ENCODE data around the gene HOOK2.

HOOK2 gene

DNA sequence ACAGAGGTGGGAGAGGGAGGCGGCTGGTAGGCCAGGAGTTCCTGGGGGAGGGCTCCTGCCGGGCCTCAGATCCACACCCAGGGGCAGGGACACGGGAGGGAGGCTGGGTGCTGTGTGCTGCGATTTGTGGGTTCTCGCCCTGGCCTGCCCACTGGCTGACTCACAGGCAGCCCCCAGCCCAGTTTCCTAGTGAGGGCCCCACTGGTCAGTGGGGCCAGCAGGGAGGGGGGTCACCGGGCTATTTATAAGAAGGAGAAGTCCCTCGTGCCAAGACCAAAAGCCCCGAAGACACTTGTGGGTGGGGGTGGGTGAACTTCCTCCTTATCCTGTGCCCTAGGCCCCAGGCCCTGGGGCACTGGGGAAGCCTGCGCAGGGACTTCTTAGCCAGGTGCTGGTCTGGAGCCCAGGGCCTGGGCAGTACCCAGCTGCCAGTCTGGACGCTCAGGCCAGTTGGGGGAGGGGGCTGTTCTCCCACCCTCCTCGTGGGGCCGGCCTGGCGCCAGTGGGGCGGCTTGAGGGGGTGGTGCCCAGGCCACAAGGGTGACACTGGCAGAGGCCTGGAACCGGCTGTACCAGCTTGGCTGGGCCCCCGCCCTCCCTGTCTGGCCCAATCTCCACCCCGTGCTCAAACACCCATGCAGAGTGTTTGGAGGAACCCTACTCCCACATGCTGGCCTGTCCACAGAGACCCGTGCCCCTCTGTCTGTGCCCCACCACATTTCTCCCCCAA lies 11.0 kb upstream of the HOOK2 start:
- H3K9me3 ChIP-seq (ENCODE audit: low read length): no peaks in the 10 kb centered on the region
- H3K4me1 ChIP-seq (ENCODE audit: insufficient read depth, low read length): peaks cover 43% of the 10 kb centered on the region
- no peak overlapping the region for H3K4me3 ChIP-seq (ENCODE audit: low read depth in 1 of 2, low read length in 2 of 2)
- no peaks in the 10 kb centered on the region for H3K27me3 ChIP-seq (ENCODE audit: control insufficient read depth in 1 of 2, insufficient read depth in 2 of 2, low read length in 2 of 2)
- H3K36me3 ChIP-seq (ENCODE audit: insufficient read depth, low read length): no peaks in the 10 kb centered on the region
- peak overlapping the region; percentile 97 for H3K27ac ChIP-seq (ENCODE audit: low read depth, low read length)
- no peak overlapping the region for H3K9ac ChIP-seq (ENCODE audit: low read length)

DNA sequence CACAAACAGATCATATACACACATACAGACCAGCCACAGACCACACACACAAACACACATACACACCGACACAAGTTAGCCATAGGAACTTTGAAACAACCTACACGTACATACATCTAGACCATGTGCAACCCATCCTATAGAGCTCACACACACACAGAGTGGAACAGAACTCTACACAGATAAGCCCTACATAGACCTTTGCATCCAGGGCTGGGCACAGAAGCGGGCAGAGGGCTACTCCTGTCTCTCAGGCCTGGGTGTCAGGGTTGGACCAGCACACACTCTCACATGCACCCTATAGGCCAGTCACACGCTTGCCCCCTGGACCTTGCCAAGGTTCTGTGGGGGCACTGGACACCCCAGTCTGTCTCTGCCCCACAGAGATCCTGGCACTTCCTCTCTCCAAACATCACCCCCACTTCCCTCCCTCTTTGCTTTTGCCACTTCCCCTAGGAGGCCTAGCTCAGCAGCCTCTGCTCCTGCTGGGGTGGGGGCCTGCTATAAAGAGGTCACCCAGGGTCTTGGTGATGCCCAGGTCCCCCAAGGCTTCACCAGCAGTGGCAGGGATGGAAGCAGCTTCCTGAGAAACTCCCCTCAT lies 10.2 kb upstream of the HOOK2 start:
- Histone ChIP-seq H3K9ac (ENCODE audit: low read length) (no peak overlapping the region), H3K4me1 (ENCODE audit: insufficient read depth, low read length) (peaks cover 38% of the 10 kb centered on the region), H3K27me3 (ENCODE audit: control insufficient read depth in 1 of 2, insufficient read depth in 2 of 2, low read length in 2 of 2) (no peaks in the 10 kb centered on the region), H3K36me3 (ENCODE audit: insufficient read depth, low read length) (no peaks in the 10 kb centered on the region), H3K4me3 (ENCODE audit: low read depth in 1 of 2, low read length in 2 of 2) (no peak overlapping the region), H3K9me3 (ENCODE audit: low read length) (no peaks in the 10 kb centered on the region), H3K27ac (ENCODE audit: low read depth, low read length) (peak overlapping the region; percentile 97)

DNA sequence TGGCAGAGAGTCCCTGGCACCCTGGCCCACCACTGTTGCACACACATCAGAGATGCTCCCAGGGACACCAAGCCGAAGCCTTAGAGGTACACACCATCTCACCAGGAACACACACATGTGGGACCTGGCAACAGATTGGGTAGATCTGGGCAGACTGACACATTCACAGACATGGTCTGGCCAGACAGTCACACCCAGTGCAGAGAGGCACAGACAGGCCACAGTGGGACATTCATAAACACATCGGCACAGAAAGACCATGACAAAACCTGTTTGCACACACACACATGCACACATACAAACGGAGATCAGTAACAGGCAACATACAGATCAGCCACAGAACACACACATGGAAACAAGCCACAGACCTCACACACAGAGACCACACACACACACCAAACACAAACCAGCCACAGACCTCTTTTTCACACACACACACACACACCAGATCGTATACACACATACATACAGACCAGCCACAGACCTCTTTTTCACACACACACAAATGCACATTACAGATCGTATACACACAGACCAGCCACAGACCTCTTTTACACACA lies 9.6 kb upstream of the HOOK2 start:
- Histone ChIP-seq H3K27me3 (ENCODE audit: control insufficient read depth in 1 of 2, insufficient read depth in 2 of 2, low read length in 2 of 2) (no peaks in the 10 kb centered on the region), H3K4me3 (ENCODE audit: low read depth in 1 of 2, low read length in 2 of 2) (no peak overlapping the region), H3K27ac (ENCODE audit: low read depth, low read length) (peak overlapping the region; percentile 87), H3K4me1 (ENCODE audit: insufficient read depth, low read length) (peaks cover 36% of the 10 kb centered on the region), H3K9ac (ENCODE audit: low read length) (no peak overlapping the region), H3K36me3 (ENCODE audit: insufficient read depth, low read length) (no peaks in the 10 kb centered on the region), H3K9me3 (ENCODE audit: low read length) (no peaks in the 10 kb centered on the region)

DNA sequence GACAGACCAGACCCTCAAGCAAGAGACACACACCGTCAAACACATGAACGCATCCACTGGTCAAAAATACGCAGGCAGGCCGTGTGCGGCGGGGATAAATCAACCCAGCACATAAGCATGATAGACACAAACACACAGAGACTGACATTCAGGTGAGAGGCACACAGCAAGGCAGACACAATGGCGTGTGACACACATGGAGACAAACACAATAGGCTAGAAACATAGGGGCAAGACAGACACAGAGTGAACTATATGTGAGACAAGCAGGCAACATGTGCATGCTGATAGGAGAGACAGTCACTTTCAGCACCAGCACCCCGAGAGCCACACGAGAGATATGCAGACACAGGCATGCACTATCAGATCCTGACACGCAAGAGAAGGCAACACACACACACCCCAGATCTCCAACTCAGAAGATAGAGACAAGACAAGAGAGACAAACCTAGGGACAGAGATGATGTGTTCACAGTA lies 9.1 kb upstream of the HOOK2 start:
- no peaks in the 10 kb centered on the region for H3K36me3 ChIP-seq (ENCODE audit: insufficient read depth, low read length)
- H3K4me1 ChIP-seq (ENCODE audit: insufficient read depth, low read length): peaks cover 38% of the 10 kb centered on the region
- H3K27me3 ChIP-seq (ENCODE audit: control insufficient read depth in 1 of 2, insufficient read depth in 2 of 2, low read length in 2 of 2): no peaks in the 10 kb centered on the region
- H3K9ac ChIP-seq (ENCODE audit: low read length): peak overlapping the region; percentile 3
- no peaks in the 10 kb centered on the region for H3K9me3 ChIP-seq (ENCODE audit: low read length)
- H3K4me3 ChIP-seq (ENCODE audit: low read depth in 1 of 2, low read length in 2 of 2): no peak overlapping the region
- H3K27ac ChIP-seq (ENCODE audit: low read depth, low read length): peak overlapping the region; percentile 87

DNA sequence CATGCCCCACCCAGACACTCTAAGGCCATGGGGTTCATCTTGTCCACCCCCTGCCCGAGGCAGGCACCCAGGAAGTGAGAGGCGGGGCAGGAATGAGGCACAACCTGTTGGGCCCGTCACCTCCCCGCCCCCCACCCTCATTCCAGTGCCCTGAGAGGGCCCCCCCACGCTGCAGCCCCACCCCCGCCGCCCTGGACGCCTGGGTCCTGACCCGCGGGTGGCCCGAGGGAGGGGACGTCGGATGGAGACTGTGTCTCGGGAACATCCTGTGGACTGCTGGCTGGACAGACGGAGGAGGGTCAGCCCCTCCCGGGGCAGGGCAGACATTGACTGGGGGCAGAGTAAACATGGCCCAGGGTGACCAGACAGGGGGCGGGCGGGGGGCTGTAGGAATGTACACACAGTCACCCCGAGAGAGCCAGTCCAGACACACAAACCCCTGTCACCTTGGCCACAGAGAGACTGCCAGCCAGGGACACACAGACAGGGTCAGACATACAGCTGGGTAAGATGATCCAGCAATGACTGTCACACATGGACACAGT lies 8.6 kb upstream of the HOOK2 start:
- Histone ChIP-seq H3K27ac (ENCODE audit: low read depth, low read length) (peak overlapping the region; percentile 87), H3K36me3 (ENCODE audit: insufficient read depth, low read length) (no peaks in the 10 kb centered on the region), H3K4me1 (ENCODE audit: insufficient read depth, low read length) (peaks cover 38% of the 10 kb centered on the region), H3K4me3 (ENCODE audit: low read depth in 1 of 2, low read length in 2 of 2) (no peak overlapping the region), H3K9me3 (ENCODE audit: low read length) (no peaks in the 10 kb centered on the region), H3K9ac (ENCODE audit: low read length) (peak overlapping the region; percentile 27), H3K27me3 (ENCODE audit: control insufficient read depth in 1 of 2, insufficient read depth in 2 of 2, low read length in 2 of 2) (no peaks in the 10 kb centered on the region)

DNA sequence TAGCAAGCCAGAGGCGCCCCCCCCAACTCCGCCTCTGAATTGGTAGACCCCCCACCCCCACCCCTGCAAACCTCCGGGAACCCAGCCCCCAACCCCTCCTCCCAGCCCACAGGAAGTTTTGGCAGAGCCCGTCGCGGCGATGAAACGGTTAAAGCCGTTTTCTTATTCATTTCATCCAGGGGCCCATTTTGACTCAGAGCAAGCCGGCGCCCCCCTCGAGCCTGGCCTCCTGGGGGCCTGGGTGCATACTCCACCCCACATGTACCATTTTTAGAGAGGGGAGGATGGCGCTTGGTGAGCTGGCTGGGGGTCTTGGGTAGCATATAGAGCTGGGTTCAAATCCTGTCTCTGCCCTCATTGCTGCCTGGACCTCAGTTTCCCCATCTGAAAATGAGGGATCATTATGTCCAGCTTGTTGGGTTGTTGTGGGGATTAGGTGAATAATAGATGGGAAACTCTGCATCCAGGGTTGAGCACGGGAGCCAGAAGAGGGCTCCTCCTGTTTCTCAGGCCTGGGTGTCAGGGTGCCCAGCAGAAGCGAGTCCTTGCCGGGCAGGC lies 8.0 kb upstream of the HOOK2 start:
- H3K36me3 ChIP-seq (ENCODE audit: insufficient read depth, low read length): no peaks in the 10 kb centered on the region
- H3K9ac ChIP-seq (ENCODE audit: low read length): peak overlapping the region; percentile 27
- H3K27me3 ChIP-seq (ENCODE audit: control insufficient read depth in 1 of 2, insufficient read depth in 2 of 2, low read length in 2 of 2): no peaks in the 10 kb centered on the region
- H3K4me1 ChIP-seq (ENCODE audit: insufficient read depth, low read length): peaks cover 38% of the 10 kb centered on the region
- no peaks in the 10 kb centered on the region for H3K9me3 ChIP-seq (ENCODE audit: low read length)
- peak overlapping the region; percentile 87 for H3K27ac ChIP-seq (ENCODE audit: low read depth, low read length)
- H3K4me3 ChIP-seq (ENCODE audit: low read depth in 1 of 2, low read length in 2 of 2): peak overlapping the region; percentile 32 to 53

DNA sequence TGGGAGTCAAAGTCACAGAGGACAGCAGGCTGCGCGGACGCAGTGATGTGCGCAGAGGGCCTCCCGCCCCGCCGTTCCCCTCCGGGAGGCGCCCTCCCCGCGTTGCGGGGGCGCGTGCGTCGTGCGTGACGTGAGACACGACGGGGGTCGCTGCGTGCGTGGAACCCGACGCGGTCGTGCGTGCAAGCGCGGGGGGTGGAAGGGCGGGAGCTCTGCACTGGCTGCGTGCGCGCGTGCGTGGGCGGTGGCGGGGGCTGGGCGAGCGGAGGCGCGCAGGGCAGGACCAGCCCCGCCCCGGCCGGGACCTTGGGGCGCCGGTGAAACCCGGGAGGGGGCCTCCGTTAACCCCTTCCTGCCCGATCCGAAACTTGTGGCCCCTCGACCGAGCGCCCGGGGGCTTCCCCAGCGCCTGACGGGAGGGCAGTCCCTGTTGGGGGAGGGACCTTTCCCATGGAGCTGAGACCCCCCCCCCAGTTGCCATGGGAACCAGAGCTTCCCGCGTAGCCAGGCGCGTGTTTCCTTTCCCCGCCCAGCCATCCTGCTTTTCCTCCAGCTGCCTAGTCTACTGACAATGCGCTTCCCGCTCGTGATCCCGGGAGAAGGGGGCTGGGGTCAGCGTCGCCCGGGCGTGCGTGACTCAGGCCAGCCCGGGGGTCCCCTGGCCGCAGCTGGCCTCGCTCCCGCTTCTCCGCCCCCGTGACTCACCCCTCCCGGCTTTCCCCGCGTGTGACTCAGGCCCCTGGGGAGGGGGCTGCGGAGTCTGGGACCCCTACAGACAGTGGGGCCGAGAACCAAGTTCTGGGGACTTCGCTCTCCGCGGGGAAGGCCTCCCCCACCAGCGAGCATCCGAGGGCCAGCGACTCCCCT lies 7.3 kb upstream of the HOOK2 start:
- Histone ChIP-seq H3K36me3 (ENCODE audit: insufficient read depth, low read length) (no peaks in the 10 kb centered on the region), H3K4me1 (ENCODE audit: insufficient read depth, low read length) (peaks cover 32% of the 10 kb centered on the region), H3K27ac (ENCODE audit: low read depth, low read length) (peak overlapping the region; percentile 87), H3K4me3 (ENCODE audit: low read depth in 1 of 2, low read length in 2 of 2) (peak overlapping the region; percentile 53 to 64), H3K9ac (ENCODE audit: low read length) (peak overlapping the region; percentile 46), H3K9me3 (ENCODE audit: low read length) (no peaks in the 10 kb centered on the region), H3K27me3 (ENCODE audit: control insufficient read depth in 1 of 2, insufficient read depth in 2 of 2, low read length in 2 of 2) (no peaks in the 10 kb centered on the region)

DNA sequence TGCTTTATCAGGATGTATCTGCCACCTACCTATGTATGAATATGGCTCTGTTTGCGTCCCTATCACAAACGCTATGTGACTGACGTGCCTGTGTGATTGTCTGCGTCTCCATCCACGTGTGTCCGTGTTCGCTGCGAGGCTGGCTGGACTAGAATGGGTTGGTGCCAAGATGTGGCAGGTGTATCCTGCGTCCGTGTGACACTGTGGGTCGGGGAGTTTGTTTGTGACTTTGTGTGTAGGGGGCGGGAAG lies 6.7 kb upstream of the HOOK2 start:
- Histone ChIP-seq H3K4me1 (ENCODE audit: insufficient read depth, low read length) (peaks cover 30% of the 10 kb centered on the region), H3K9ac (ENCODE audit: low read length) (peak overlapping the region; percentile 46), H3K27ac (ENCODE audit: low read depth, low read length) (peak overlapping the region; percentile 87), H3K9me3 (ENCODE audit: low read length) (no peaks in the 10 kb centered on the region), H3K36me3 (ENCODE audit: insufficient read depth, low read length) (no peaks in the 10 kb centered on the region), H3K4me3 (ENCODE audit: low read depth in 1 of 2, low read length in 2 of 2) (peak overlapping the region; percentile 53 to 64), H3K27me3 (ENCODE audit: control insufficient read depth in 1 of 2, insufficient read depth in 2 of 2, low read length in 2 of 2) (no peaks in the 10 kb centered on the region)

DNA sequence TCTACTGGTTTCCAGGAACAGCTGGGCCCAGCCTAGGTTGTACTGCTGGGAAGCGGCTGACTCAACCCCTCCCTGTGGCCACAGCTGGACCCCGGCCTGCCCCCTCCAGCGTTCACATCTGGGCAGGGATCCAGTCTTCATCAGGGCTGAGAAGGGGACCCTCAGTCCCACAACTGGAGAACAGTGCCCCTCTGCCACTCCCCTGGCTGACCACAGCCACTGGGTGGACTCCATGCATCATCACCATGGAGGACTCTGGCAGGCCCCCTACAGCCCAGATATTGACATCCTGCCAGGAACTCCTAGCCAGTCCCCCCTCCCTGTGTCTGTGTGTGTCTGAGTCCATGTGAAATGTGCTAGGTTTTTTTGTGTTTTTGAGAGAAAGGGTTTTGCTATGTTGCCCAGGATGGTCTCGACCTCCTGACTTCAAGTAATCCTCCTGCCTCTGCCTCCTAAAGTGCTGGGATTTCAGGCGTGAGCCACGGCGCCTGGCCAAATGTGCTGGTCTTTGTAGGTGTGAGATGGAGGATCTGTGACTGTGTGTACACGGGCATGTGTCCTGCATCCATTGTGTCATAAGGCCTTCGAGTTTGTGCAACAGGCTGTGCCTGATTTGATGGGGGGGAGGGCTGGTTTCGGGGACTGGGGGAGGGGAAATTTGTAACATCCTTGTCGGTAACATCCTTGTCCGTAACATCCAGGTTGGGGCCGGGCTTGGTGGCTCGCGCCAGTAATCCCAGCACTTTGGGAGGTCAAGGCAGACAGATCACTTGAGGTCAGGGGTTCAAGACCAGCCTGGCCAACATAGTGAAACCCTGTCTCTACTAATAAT lies 4.0 kb upstream of the HOOK2 start:
- Histone ChIP-seq H3K27ac (ENCODE audit: low read depth, low read length) (peak overlapping the region; percentile 99), H3K4me3 (ENCODE audit: low read depth in 1 of 2, low read length in 2 of 2) (no peak overlapping the region), H3K4me1 (ENCODE audit: insufficient read depth, low read length) (peaks cover 30% of the 10 kb centered on the region), H3K9ac (ENCODE audit: low read length) (peak overlapping the region; percentile 75), H3K36me3 (ENCODE audit: insufficient read depth, low read length) (no peaks in the 10 kb centered on the region), H3K27me3 (ENCODE audit: control insufficient read depth in 1 of 2, insufficient read depth in 2 of 2, low read length in 2 of 2) (no peaks in the 10 kb centered on the region), H3K9me3 (ENCODE audit: low read length) (no peaks in the 10 kb centered on the region)

DNA sequence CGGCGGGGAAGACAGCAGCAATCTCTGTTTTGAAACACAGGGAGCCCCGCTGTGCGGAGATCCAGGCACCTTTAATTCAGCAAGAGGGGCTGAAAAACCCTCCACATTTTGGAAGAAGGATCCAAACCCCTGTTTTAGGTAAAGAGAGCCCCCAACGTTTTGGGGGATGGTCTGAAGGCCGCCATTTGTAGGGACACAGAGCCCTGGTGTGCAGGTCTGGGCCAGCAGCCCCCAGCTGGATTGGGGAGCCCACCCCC lies 3.5 kb upstream of the HOOK2 start:
- no peaks in the 10 kb centered on the region for H3K36me3 ChIP-seq (ENCODE audit: insufficient read depth, low read length)
- no peaks in the 10 kb centered on the region for H3K9me3 ChIP-seq (ENCODE audit: low read length)
- H3K4me1 ChIP-seq (ENCODE audit: insufficient read depth, low read length): peaks cover 30% of the 10 kb centered on the region
- H3K27ac ChIP-seq (ENCODE audit: low read depth, low read length): peak overlapping the region; percentile 99
- peak overlapping the region in 1 of 2 donors; percentile 89 for H3K4me3 ChIP-seq (ENCODE audit: low read depth in 1 of 2, low read length in 2 of 2)
- H3K9ac ChIP-seq (ENCODE audit: low read length): peak overlapping the region; percentile 75
- H3K27me3 ChIP-seq (ENCODE audit: control insufficient read depth in 1 of 2, insufficient read depth in 2 of 2, low read length in 2 of 2): no peaks in the 10 kb centered on the region
